SK-N-MC (cell line): Measurements from ENCODE around the gene PLA2R1.

Experiments used
- DNase-seq: peaks from one replicate; pipeline ENCODE4 v3.0.0-alpha.2; 2011; ENCODE audit warnings: low read depth, low spot score
- H3K27ac ChIP-seq: fragments of 200-600 bp; sonication (generic); 2 replicates; pipeline ENCODE4 v1.5.1; 2016; ENCODE audit warnings: mixed run types
- H3K36me3 ChIP-seq: fragments of 200-600 bp; sonication (generic); 2 replicates; pipeline ENCODE4 v1.6.1; 2017; ENCODE audit warnings: antibody characterized with exemption, low read length, mixed read lengths; ENCODE audit not compliant: insufficient read depth
- H3K4me3 ChIP-seq: fragments of 200-600 bp; sonication (generic); 2 replicates; pipeline ENCODE4 v1.5.1; 2016
- H3K9ac ChIP-seq: fragments of 200-600 bp; sonication (generic); 2 replicates; pipeline ENCODE4 v1.8.0; 2017; ENCODE audit warnings: mixed run types, mixed read lengths; ENCODE audit not compliant: insufficient read length
- H3K9me3 ChIP-seq: fragments of 200-600 bp; sonication (generic); 2 replicates; pipeline ENCODE4 v1.6.1; 2017; ENCODE audit warnings: low read depth, mild to moderate bottlenecking, antibody characterized with exemption, low read length, moderate library complexity, mixed read lengths
- EZH2 ChIP-seq: fragments of 200-600 bp; sonication (generic); IDR thresholded peaks from one replicate; pipeline ENCODE4 v1.6.1; 2017; ENCODE audit warnings: antibody characterized with exemption
- FOXP2 ChIP-seq: optimal IDR thresholded peaks from 2 replicates; pipeline ENCODE3; 2011; ENCODE audit warnings: mild to moderate bottlenecking, moderate library complexity; ENCODE audit not compliant: insufficient read depth; ENCODE audit errors: extremely low read length, control extremely low read depth
- POLR2AphosphoS5 ChIP-seq: IDR thresholded peaks from 2 replicates; pipeline ENCODE4 v1.6.1; 2012; ENCODE audit warnings: mild to moderate bottlenecking, low read depth, low read length, borderline replicate concordance

Gene PLA2R1

GRCh38 chr2:159988412-159988970, 73.9 kb downstream of the PLA2R1 start:
- Histone ChIP-seq H3K27ac (no peak overlapping the region), H3K9ac (no peak overlapping the region), H3K9me3 (no peaks in the 10 kb centered on the region), H3K36me3 (no peaks in the 10 kb centered on the region), H3K4me3 (no peak overlapping the region)
- no peak for DNase-seq
- TF ChIP-seq POLR2AphosphoS5 = no peak
- no peak for TF ChIP-seq FOXP2
- TF ChIP-seq EZH2 = no peak

DNA sequence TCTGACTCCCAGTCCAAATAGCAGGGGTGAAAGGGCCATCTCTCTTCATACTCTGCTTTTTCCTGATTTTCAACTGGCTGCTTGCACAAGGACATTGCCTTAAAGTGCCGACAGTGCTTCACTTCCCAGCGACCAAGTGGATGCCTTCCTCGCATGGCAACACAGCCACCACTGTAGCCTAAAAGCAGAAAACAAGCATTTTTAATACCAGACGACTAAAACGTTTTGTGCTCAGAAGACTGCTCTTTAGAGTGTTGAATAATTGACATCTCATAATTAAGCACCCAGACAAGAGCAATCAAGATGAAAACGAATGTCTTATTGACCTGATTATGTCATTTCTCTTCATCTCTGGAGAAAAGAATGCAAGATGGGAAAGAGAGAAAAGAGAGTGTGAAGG, 75.2 kb downstream of the PLA2R1 start:
- no peak overlapping the region for H3K27ac ChIP-seq
- no peak for DNase-seq
- H3K9me3 ChIP-seq = no peaks in the 10 kb centered on the region
- H3K36me3 ChIP-seq = no peaks in the 10 kb centered on the region
- H3K4me3 ChIP-seq = no peak overlapping the region
- no peak overlapping the region for H3K9ac ChIP-seq
- TF ChIP-seq EZH2 (no peak), FOXP2 (no peak), POLR2AphosphoS5 (no peak)

GRCh38 chr2:159985656-159986055, 76.8 kb downstream of the PLA2R1 start:
- Histone ChIP-seq H3K9ac (no peak overlapping the region), H3K4me3 (no peak overlapping the region), H3K36me3 (no peaks in the 10 kb centered on the region), H3K9me3 (no peaks in the 10 kb centered on the region), H3K27ac (no peak overlapping the region)
- no peak for DNase-seq
- TF ChIP-seq EZH2 = no peak
- no peak for TF ChIP-seq FOXP2
- TF ChIP-seq POLR2AphosphoS5 = no peak

DNA sequence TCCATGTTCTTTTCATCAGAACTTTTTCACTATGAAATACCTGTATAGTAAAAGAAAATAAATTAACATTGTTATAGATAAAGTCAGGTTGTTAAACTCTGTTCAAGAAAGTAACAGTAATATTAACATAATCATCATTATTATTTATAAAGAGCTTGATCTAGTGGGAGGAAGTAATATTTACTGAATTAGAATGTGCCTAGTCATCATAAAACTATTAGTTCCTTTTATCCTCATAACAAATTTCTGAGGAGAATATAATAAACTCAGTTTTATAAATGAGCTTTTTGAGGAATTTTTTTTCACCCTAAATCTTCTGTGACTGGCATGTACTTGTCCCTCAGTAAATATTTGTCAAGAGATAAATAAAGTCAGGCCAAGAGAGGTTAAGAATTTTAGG, 78.4 kb downstream of the PLA2R1 start:
- no peak for TF ChIP-seq FOXP2
- no peak for TF ChIP-seq POLR2AphosphoS5
- TF ChIP-seq EZH2 = no peak
- DNase-seq = no peak
- H3K4me3 ChIP-seq = no peak overlapping the region
- no peak overlapping the region for H3K9ac ChIP-seq
- no peak overlapping the region for H3K27ac ChIP-seq
- no peaks in the 10 kb centered on the region for H3K36me3 ChIP-seq
- H3K9me3 ChIP-seq = no peaks in the 10 kb centered on the region

DNA sequence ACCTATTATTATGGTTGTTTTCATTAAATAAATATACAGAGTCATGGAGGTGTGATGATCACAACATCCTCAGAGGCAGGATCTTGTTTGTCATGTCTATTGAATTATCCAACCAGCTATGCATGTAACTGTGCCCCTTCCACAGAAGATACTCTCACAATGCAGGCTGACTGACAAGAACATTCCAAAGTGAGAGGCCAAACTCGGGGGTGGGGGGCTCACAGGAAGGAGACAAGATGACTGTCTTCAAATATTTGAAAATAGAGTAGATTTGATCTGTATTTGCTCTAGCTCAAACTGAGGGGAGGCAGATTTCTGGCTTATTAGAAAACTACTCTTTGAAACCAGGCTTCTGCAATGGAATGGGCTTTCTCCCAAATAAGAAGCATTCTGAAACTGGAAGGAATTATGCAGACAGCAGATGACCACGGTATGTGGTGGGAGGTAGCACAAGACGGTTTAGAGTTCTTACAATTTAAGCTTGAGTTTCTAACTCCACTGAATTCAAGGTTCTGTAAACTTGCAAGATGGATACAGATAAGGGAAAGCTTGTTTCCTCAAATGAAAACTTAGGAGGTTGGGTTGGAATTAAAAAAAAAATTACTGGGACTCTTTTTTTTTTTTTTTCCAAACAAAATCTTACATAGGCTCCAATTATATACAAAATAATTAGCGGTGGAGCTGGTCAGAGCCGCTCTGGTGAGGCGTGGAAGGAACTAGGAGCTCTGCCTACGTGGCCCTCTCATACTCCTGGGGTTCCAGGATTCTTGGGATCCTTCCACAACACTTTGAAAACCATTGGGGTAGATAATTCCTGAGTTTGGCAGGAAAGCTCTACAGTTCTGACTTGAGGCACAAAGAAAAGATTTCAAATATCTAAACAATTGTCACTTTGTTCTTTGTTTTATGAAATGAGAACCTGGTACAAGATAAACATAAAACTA, 79.3 kb downstream of the PLA2R1 start:
- Histone ChIP-seq H3K27ac (no peak overlapping the region), H3K4me3 (no peak overlapping the region), H3K9me3 (no peaks in the 10 kb centered on the region), H3K9ac (no peak overlapping the region), H3K36me3 (no peaks in the 10 kb centered on the region)
- DNase-seq = no peak
- no peak for TF ChIP-seq POLR2AphosphoS5
- no peak for TF ChIP-seq EZH2
- no peak for TF ChIP-seq FOXP2

- no peak overlapping the region for H3K4me3 ChIP-seq
- H3K27ac ChIP-seq = no peak overlapping the region
- H3K36me3 ChIP-seq = no peaks in the 10 kb centered on the region
- H3K9ac ChIP-seq = no peak overlapping the region
- no peak for TF ChIP-seq POLR2AphosphoS5
- no peak for TF ChIP-seq FOXP2
- DNase-seq = no peak
- H3K9me3 ChIP-seq = no peaks in the 10 kb centered on the region
Measured at GRCh38 chr2:159982270-159982669, 80.1 kb downstream of the PLA2R1 start.

DNA sequence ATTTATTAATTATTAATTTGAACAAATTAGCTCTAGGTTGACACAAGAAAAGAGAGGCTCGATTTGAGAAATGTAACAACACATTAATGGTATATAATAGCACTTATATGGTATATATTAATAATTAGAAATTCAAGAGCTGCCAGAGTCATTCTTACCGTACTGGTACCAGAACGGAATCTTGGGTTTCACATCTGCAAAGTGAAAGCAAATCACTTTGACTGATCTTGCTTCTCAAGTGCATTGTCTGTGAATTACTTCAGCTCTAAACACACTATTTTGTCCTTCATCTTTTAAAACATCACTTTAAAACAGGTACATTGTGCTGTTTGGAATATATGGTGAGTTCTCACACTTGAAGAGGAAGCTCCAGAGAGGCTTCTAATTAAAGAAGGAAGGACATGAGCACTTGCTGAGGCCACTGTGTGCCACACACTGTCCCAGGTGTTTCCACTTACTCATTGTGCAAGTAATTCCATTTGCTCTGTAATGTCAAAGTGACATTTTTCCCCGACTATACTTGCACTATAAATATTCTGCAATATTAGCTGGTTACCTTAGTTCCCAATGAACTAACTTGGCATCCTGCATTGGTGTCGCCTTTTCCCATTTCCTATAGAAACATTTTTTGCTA, 85.8 kb downstream of the PLA2R1 start:
- Histone ChIP-seq H3K9me3 (no peaks in the 10 kb centered on the region), H3K36me3 (no peaks in the 10 kb centered on the region), H3K27ac (no peak overlapping the region), H3K9ac (no peak overlapping the region), H3K4me3 (no peak overlapping the region)
- no peak for TF ChIP-seq EZH2
- TF ChIP-seq FOXP2 = no peak
- no peak for TF ChIP-seq POLR2AphosphoS5
- DNase-seq = no peak

- no peaks in the 10 kb centered on the region for H3K9me3 ChIP-seq
- H3K27ac ChIP-seq = no peak overlapping the region
- no peaks in the 10 kb centered on the region for H3K36me3 ChIP-seq
- DNase-seq = no peak
- H3K9ac ChIP-seq = no peak overlapping the region
- H3K4me3 ChIP-seq = no peak overlapping the region
- TF ChIP-seq EZH2 = no peak
- TF ChIP-seq POLR2AphosphoS5 = no peak
- no peak for TF ChIP-seq FOXP2
Measured at GRCh38 chr2:159973325-159973724, 89.1 kb downstream of the PLA2R1 start.
